ENCODE results near the gene IFIT3.

Gene IFIT3

DNA sequence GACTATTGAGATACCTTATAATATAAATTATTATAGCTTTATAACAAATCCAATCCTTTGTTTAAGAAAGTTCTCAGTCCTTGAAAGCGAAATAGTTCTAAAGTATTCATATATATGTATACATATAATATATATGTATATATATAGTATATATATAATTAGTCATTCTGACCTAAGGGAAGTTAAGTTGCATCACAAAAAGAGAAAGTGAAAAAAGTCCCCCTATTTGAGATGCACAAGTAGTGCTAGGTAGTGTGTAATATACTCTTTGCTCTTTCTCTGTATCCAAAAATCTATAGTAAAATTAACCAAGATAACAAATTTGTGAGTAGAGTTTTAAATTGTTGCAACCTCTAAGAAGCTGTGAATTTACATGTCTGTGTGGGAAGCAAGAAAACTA lies 36.7 kb downstream of the IFIT3 start:
- DNase-seq (ENCODE audit: extremely low read depth, low read depth), result no peak
- no peak for TF ChIP-seq CTCF (IDR thresholded peaks at IDR 0.05; ENCODE audit: low read depth, low read length)

GRCh38 chr10:89367529-89367928 lies 39.7 kb downstream of the IFIT3 start:
- TF ChIP-seq CTCF (IDR thresholded peaks at IDR 0.05; ENCODE audit: low read depth, low read length), result no peak
- no peak for DNase-seq (ENCODE audit: extremely low read depth, low read depth)

DNA sequence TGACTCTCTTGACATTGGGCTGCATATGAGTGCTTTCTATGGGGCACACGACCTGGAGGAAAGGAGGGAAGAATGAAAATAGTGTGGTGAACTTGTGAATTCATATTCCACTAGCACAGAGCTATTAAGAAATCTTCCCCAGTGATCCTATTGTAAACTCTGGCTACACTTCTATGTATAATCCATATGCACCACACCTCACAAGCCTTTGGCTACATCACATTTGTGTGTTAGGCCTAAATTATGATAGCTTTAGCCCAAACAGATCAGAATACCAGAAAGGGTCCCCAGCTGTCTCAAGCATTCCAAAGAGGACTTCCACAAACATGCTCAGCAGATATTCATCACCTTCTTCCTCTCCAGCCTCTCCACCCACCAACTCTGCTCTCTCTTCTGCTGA lies 40.3 kb downstream of the IFIT3 start:
- no peak for TF ChIP-seq CTCF (IDR thresholded peaks at IDR 0.05; ENCODE audit: low read depth, low read length)
- no peak for DNase-seq (ENCODE audit: extremely low read depth, low read depth)

GRCh38 chr10:89369156-89370105 lies 41.6 kb downstream of the IFIT3 start:
- DNase-seq (ENCODE audit: extremely low read depth, low read depth), result no peak
- TF ChIP-seq CTCF (IDR thresholded peaks at IDR 0.05; ENCODE audit: low read depth, low read length), result peak; percentile 71

DNA sequence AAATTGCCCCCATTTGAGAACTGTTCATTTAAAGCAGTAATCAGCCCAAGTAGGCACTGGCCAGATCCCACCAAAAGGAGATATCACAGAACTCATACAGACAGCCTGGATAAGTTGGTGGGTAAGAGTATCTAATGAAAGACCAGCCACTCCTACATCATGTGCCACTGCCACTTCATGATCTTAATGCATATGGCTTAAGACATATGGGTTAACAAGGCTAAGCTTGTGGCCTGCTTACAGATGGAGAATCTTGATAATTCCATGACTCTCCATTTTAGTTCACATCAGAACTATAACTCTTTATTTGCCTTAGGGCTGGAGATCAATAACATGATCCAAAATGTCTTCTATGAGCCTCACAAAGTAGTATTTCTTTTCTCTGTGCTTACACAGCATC lies 43.3 kb downstream of the IFIT3 start:
- DNase-seq (ENCODE audit: extremely low read depth, low read depth), result no peak
- no peak for TF ChIP-seq CTCF (IDR thresholded peaks at IDR 0.05; ENCODE audit: low read depth, low read length)

GRCh38 chr10:89371987-89372386 lies 44.2 kb downstream of the IFIT3 start:
- no peak for DNase-seq (ENCODE audit: extremely low read depth, low read depth)
- no peak for TF ChIP-seq CTCF (IDR thresholded peaks at IDR 0.05; ENCODE audit: low read depth, low read length)

- peak; percentile 95 for DNase-seq (ENCODE audit: extremely low read depth, low read depth)
- no peak for TF ChIP-seq CTCF (IDR thresholded peaks at IDR 0.05; ENCODE audit: low read depth, low read length)
Observed at GRCh38 chr10:89373916-89374711, 46.3 kb downstream of the IFIT3 start.
